ENCODE measurements around the gene CFAP70. TPM values are rescaled to one million over a fixed set of nuclear protein-coding genes. Genes with fewer than 3 reads are reported as not detected.

CFAP70 gene
- total RNA-seq, 1 experiment from 2014 or later: 0.08 TPM

GRCh38 chr10:73209705-73210104, 149.0 kb downstream of the CFAP70 start:
- H3K4me1 ChIP-seq (replicated peaks): no peaks in the 10 kb centered on the region
- no peak overlapping the region for H3K27ac ChIP-seq
- H3K27me3 ChIP-seq (replicated peaks): no peaks in the 10 kb centered on the region
- H3K9me3 ChIP-seq (replicated peaks): peaks cover 6% of the 10 kb centered on the region; the same call in 1 of the 2 replicates
- peaks cover 4% of the 10 kb centered on the region; the same call in 1 of the 2 replicates for H3K36me3 ChIP-seq
- no peak overlapping the region for H3K4me3 ChIP-seq
- DNase-seq (ENCODE audit: low read depth in 1 of 2, low spot score in 2 of 2): no peak

GRCh38 chr10:73207883-73208282, 150.8 kb downstream of the CFAP70 start:
- Histone ChIP-seq H3K27ac (no peak overlapping the region), H3K4me3 (no peak overlapping the region), H3K9me3 (replicated peaks) (peaks cover 6% of the 10 kb centered on the region; the same call in 1 of the 2 replicates), H3K27me3 (replicated peaks) (no peaks in the 10 kb centered on the region), H3K36me3 (peaks cover 4% of the 10 kb centered on the region; the same call in 1 of the 2 replicates), H3K4me1 (replicated peaks) (no peaks in the 10 kb centered on the region)
- DNase-seq (ENCODE audit: low read depth in 1 of 2, low spot score in 2 of 2): no peak

GRCh38 chr10:73206385-73206784, 152.3 kb downstream of the CFAP70 start:
- Histone ChIP-seq H3K9me3 (replicated peaks) (peaks cover 6% of the 10 kb centered on the region; the same call in 1 of the 2 replicates), H3K27me3 (replicated peaks) (no peaks in the 10 kb centered on the region), H3K27ac (no peak overlapping the region), H3K4me3 (no peak overlapping the region), H3K4me1 (replicated peaks) (no peaks in the 10 kb centered on the region), H3K36me3 (peaks cover 4% of the 10 kb centered on the region; the same call in 1 of the 2 replicates)
- no peak for DNase-seq (ENCODE audit: low read depth in 1 of 2, low spot score in 2 of 2)

GRCh38 chr10:73205890-73206289, 152.8 kb downstream of the CFAP70 start:
- DNase-seq (ENCODE audit: low read depth in 1 of 2, low spot score in 2 of 2): no peak
- H3K27ac ChIP-seq: no peak overlapping the region
- H3K4me1 ChIP-seq (replicated peaks): no peaks in the 10 kb centered on the region
- no peak overlapping the region for H3K4me3 ChIP-seq
- peaks cover 6% of the 10 kb centered on the region; the same call in 1 of the 2 replicates for H3K9me3 ChIP-seq (replicated peaks)
- peaks cover 2% of the 10 kb centered on the region; the same call in 1 of the 2 replicates for H3K36me3 ChIP-seq
- no peaks in the 10 kb centered on the region for H3K27me3 ChIP-seq (replicated peaks)

GRCh38 chr10:73205081-73205480, 153.6 kb downstream of the CFAP70 start:
- no peak overlapping the region for H3K27ac ChIP-seq
- no peaks in the 10 kb centered on the region for H3K36me3 ChIP-seq
- H3K27me3 ChIP-seq (replicated peaks): no peaks in the 10 kb centered on the region
- no peak overlapping the region for H3K4me3 ChIP-seq
- peaks cover 6% of the 10 kb centered on the region; the same call in 1 of the 2 replicates for H3K9me3 ChIP-seq (replicated peaks)
- DNase-seq (ENCODE audit: low read depth in 1 of 2, low spot score in 2 of 2): no peak
- H3K4me1 ChIP-seq (replicated peaks): no peaks in the 10 kb centered on the region

Other genes with a start within 250 kb of the CFAP70 start
- 0.31 and 0.50 TPM in 2 replicates for gene NUDT13, start 248.4 kb downstream of the CFAP70 start, total RNA-seq (2014; rRNA removed; shearing (Covaris generic))
- gene ECD, start 190.9 kb downstream of the CFAP70 start, total RNA-seq (2014; rRNA removed; shearing (Covaris generic)): 39.2 and 47.4 TPM in 2 replicates
- gene FAM149B1, start 190.7 kb downstream of the CFAP70 start, total RNA-seq (2014; rRNA removed; shearing (Covaris generic)): 15.4 and 28.8 TPM in 2 replicates
- 85.5 and 106 TPM in 2 replicates for gene DNAJC9, start 111.6 kb downstream of the CFAP70 start, total RNA-seq (2014; rRNA removed; shearing (Covaris generic))
- 63.8 and 79.0 TPM in 2 replicates for gene MRPS16, start 106.2 kb downstream of the CFAP70 start, total RNA-seq (2014; rRNA removed; shearing (Covaris generic))
- gene ANXA7, start 55.2 kb upstream of the CFAP70 start, total RNA-seq (2014; rRNA removed; shearing (Covaris generic)): 172 and 193 TPM in 2 replicates
- gene MSS51, start 74.7 kb upstream of the CFAP70 start, total RNA-seq (2014; rRNA removed; shearing (Covaris generic)): 0.22 and 0.71 TPM in 2 replicates
- 25.1 and 42.6 TPM in 2 replicates for gene PPP3CB, start 137.2 kb upstream of the CFAP70 start, total RNA-seq (2014; rRNA removed; shearing (Covaris generic))
- 6.7 and 17.5 TPM in 2 replicates for gene USP54, start 232.5 kb upstream of the CFAP70 start, total RNA-seq (2014; rRNA removed; shearing (Covaris generic))